HepG2 (cell line): ENCODE data around the gene SLC43A1. TPM values are rescaled to one million over a fixed set of nuclear protein-coding genes. Genes with fewer than 3 reads are reported as not detected.

Source experiments
- ATAC-seq: fragments of 200-7000 bp; cut with Tn5 transposase; 3 replicates; pipeline ENCODE4 v1.9.1; 2020; ENCODE audit warnings: mild to moderate bottlenecking, moderate library complexity
- BruUV-seq: library from RNA; stranded (reverse); fragments of 400-500 nt; replicated peaks from 2 replicates; lab custom pipeline; 2021; lab: Mats Ljungman, UMichigan
- CTCF ChIA-PET: fragments of 300-600 bp; formaldehyde crosslinking; extraction: SDS; loops from one replicate; lab custom pipeline; 2021; ENCODE audit warnings: low total read pairs, inconsistent platforms, low intra/inter-chr PET ratio; lab: Yijun Ruan, JAX
- POLR2A ChIA-PET: fragments of 350-600 bp; sonication (Branson Sonifier 250); formaldehyde crosslinking; loops from one replicate; lab custom pipeline; 2020; ENCODE audit warnings: antibody characterized with exemption, inconsistent platforms; lab: Yijun Ruan, JAX
- DNase-seq: peaks from one replicate; pipeline ENCODE4 v3.0.0-alpha.2; 2015; ENCODE audit warnings: low spot score
- FAIRE-seq: peaks from 3 replicates; lab custom pipeline; 2011; peaks lifted over from hg19 to GRCh38; lab: Jason Lieb, UNC
- H2AFZ ChIP-seq: one replicate; pipeline ENCODE4 v1.6.1; 2011; ENCODE audit warnings: low read length, inconsistent platforms
- H3K27ac ChIP-seq: fragments of 300-600 bp; 3 replicates; pipeline ENCODE4 v1.8.0; 2011; ENCODE audit warnings: mixed run types, mild to moderate bottlenecking, mixed read lengths, low read length, inconsistent platforms; ENCODE audit not compliant: insufficient read depth; ENCODE audit errors: extremely low read length
- H3K27me3 ChIP-seq, 2 experiments: fragments of 200-600 bp in 1 of 2; 2 replicates in 1 of 2; 3 replicates in 1 of 2; pipeline versions ENCODE4 v1.6.0 to v1.8.0; 2011; ENCODE audit warnings: low read length in 2 of 2, mild to moderate bottlenecking in 2 of 2, moderate library complexity in 2 of 2, inconsistent platforms in 1 of 2; ENCODE audit not compliant: insufficient read depth in 2 of 2, control insufficient read depth in 1 of 2
- H3K36me3 ChIP-seq, 2 experiments: fragments of 200-600 bp in 1 of 2; replicated peaks in 1 of 2; 2 replicates in 1 of 2; 3 replicates in 1 of 2; pipeline versions ENCODE4 v1.5.1 to v1.8.0; 2011; ENCODE audit warnings: low read length in 2 of 2, inconsistent platforms in 1 of 2; ENCODE audit not compliant: insufficient read depth in 2 of 2, control insufficient read depth in 1 of 2
- H3K4me1 ChIP-seq: 2 replicates; pipeline ENCODE4 v1.5.1; 2012; ENCODE audit warnings: low read length, inconsistent platforms; ENCODE audit not compliant: insufficient read depth
- H3K4me2 ChIP-seq: 2 replicates; pipeline ENCODE4 v1.6.0; 2011; ENCODE audit warnings: low read depth, low read length, inconsistent platforms
- H3K4me3 ChIP-seq, 3 experiments: fragments of 200-600 bp in 1 of 3; sonication (generic), shearing (Covaris generic) in 1 of 3; replicated peaks in 1 of 3; 2 replicates each; pipeline ENCODE4 v1.5.1; 2011 to 2016; ENCODE audit warnings: low read length in 3 of 3, inconsistent platforms in 2 of 3, low read depth in 2 of 3, mild to moderate bottlenecking in 2 of 3, control low read depth in 1 of 3, mixed read lengths in 1 of 3; ENCODE audit not compliant: insufficient read depth in 1 of 3
- H3K79me2 ChIP-seq: one replicate; pipeline ENCODE4 v1.6.1; 2011; ENCODE audit warnings: low read length, inconsistent platforms; ENCODE audit not compliant: insufficient read depth
- H3K9ac ChIP-seq: 2 replicates; pipeline ENCODE4 v1.6.0; 2011; ENCODE audit warnings: mild to moderate bottlenecking, low read depth, low read length, inconsistent platforms; ENCODE audit not compliant: insufficient read depth
- H3K9me3 ChIP-seq: 2 replicates; pipeline ENCODE4 v1.5.1; 2012; ENCODE audit warnings: mild to moderate bottlenecking, low read length
- H4K20me1 ChIP-seq: 2 replicates; pipeline ENCODE4 v1.6.0; 2011; ENCODE audit warnings: inconsistent platforms, mild to moderate bottlenecking, low read length, moderate library complexity; ENCODE audit not compliant: insufficient read depth
- KDM2A ChIP-seq: sonication (generic); formaldehyde crosslinking; IDR thresholded peaks from 2 replicates; pipeline ENCODE4 v1.4.0; 2020; ENCODE audit warnings: low read depth, missing genetic modification reagents, borderline replicate concordance
- MEIS2 ChIP-seq: sonication (generic); formaldehyde crosslinking; IDR thresholded peaks from 2 replicates; pipeline ENCODE4 v1.9.0; 2021; ENCODE audit warnings: mild to moderate bottlenecking, missing genetic modification reagents
- NR2F6 ChIP-seq, 2 experiments: IDR thresholded peaks; 2 replicates each; pipeline ENCODE4 v1.6.1; 2016; ENCODE audit warnings: antibody characterized with exemption in 1 of 2, mild to moderate bottlenecking in 1 of 2
- RBAK ChIP-seq: sonication (generic); formaldehyde crosslinking; IDR thresholded peaks from 2 replicates; pipeline ENCODE4 v1.5.1; 2020; ENCODE audit warnings: mild to moderate bottlenecking, missing genetic modification reagents
- SMC3 ChIP-seq: IDR thresholded peaks from 2 replicates; pipeline ENCODE4 v1.6.1; 2011; ENCODE audit warnings: low read length, improper control_type of control experiment
- SP5 ChIP-seq: IDR thresholded peaks from 2 replicates; pipeline ENCODE4 v1.6.1; 2016; ENCODE audit warnings: low read depth, borderline replicate concordance
- STAG1 ChIP-seq: sonication (generic); formaldehyde crosslinking; IDR thresholded peaks from 2 replicates; pipeline ENCODE4 v1.4.0; 2020; ENCODE audit warnings: missing genetic modification reagents
- STAT6 ChIP-seq: sonication (generic); formaldehyde crosslinking; IDR thresholded peaks from 2 replicates; pipeline ENCODE4 v1.4.0; 2020; ENCODE audit warnings: missing genetic modification reagents, mild to moderate bottlenecking, borderline replicate concordance
- XRCC5 ChIP-seq: fragments of 200-400 bp; formaldehyde crosslinking; optimal IDR thresholded peaks from 2 replicates; pipeline ENCODE3; 2017; ENCODE audit warnings: mild to moderate bottlenecking, low read length
- ZFP82 ChIP-seq: sonication (generic); formaldehyde crosslinking; IDR thresholded peaks from 2 replicates; pipeline ENCODE4 v1.5.1; 2020; ENCODE audit warnings: mild to moderate bottlenecking, missing genetic modification reagents, borderline replicate concordance
- ZNF225 ChIP-seq: sonication (generic); formaldehyde crosslinking; IDR thresholded peaks from 2 replicates; pipeline ENCODE4 v1.4.0; 2020; ENCODE audit warnings: mild to moderate bottlenecking, missing genetic modification reagents
- ZNF263 ChIP-seq: sonication (generic); formaldehyde crosslinking; IDR thresholded peaks from 2 replicates; pipeline ENCODE4 v1.4.0; 2020; ENCODE audit warnings: missing genetic modification reagents
- ZNF430 ChIP-seq: sonication (generic); formaldehyde crosslinking; IDR thresholded peaks from 2 replicates; pipeline ENCODE4 v1.9.0; 2021; ENCODE audit warnings: mild to moderate bottlenecking, missing genetic modification reagents
- ZNF501 ChIP-seq: sonication (generic); formaldehyde crosslinking; IDR thresholded peaks from 2 replicates; pipeline ENCODE4 v1.5.1; 2020; ENCODE audit warnings: mild to moderate bottlenecking, moderate library complexity, missing genetic modification reagents
- ZNF605 ChIP-seq: sonication (generic); formaldehyde crosslinking; IDR thresholded peaks from 2 replicates; pipeline ENCODE4 v1.8.0; 2022; ENCODE audit warnings: mild to moderate bottlenecking, missing genetic modification reagents
- ZNF746 ChIP-seq: sonication (generic); formaldehyde crosslinking; IDR thresholded peaks from 2 replicates; pipeline ENCODE4 v1.8.0; 2022; ENCODE audit warnings: mild to moderate bottlenecking, missing genetic modification reagents
- WGBS: methylation state at CpG from one replicate; pipeline ENCODE4 v1.1.6; 2017; ENCODE audit warnings: low lambda C conversion rate; 5-methylcytosine and 5-hydroxymethylcytosine counted together
- in situ Hi-C: cut with HindIII; loops from 2 replicates; pipeline ENCODE4 v1.10.0; 2017; ENCODE audit warnings: low pct_unique_long_range_greater_than_20kb; ENCODE audit not compliant: extremely low pct_ligation_motif_present
- intact Hi-C: fragments of 100-400 bp; cut with micrococcal nuclease; formaldehyde crosslinking; loops from one replicate; pipeline ENCODE4 v1.10.0; 2022; ENCODE audit not compliant: unreplicated experiment
- polyA plus RNA-seq, 8 experiments: library from polyadenylated mRNA; depleted of rRNA in 3 of 8; stranded (reverse) in 7 of 8; unstranded in 1 of 8; fragments of >200 nt; fragmentation: Illumina TruSeq in 4 of 8; extraction: Trizol in 4 of 8; gene quantifications; 2 replicates each; pipeline versions ENCODE4 v1.2.1 to v1.2.3, GENCODE V29; 2011 to 2016; ENCODE audit warnings: low read depth in 4 of 8, missing spikeins in 1 of 8, mixed read lengths in 1 of 8; ENCODE audit not compliant: insufficient read depth in 1 of 8
- total RNA-seq, 5 experiments: library from RNA; depleted of rRNA; stranded (reverse); fragments of >200 nt; fragmentation: Illumina TruSeq; extraction: Trizol; gene quantifications; 2 replicates each; pipeline ENCODE4 v1.2.3, GENCODE V29; 2016; ENCODE audit warnings: low read depth in 1 of 5
- TF ChIP-seq, protein P1 (sequence below): sonication (generic); formaldehyde crosslinking; IDR thresholded peaks from 2 replicates; pipeline ENCODE4 v1.5.0; 2020; ENCODE audit warnings: mild to moderate bottlenecking, missing genetic modification reagents, moderate library complexity
- TF ChIP-seq, protein P2 (sequence below): sonication (generic); formaldehyde crosslinking; IDR thresholded peaks from 2 replicates; pipeline ENCODE4 v1.5.0; 2020; ENCODE audit warnings: mild to moderate bottlenecking, missing genetic modification reagents

SLC43A1 gene
- total and polyA plus RNA-seq, 2 of the 13 experiments (the other 11 are each of a cell fraction or from before 2014, with no cell fraction given), result 72.3 to 87.6 TPM

DNA sequence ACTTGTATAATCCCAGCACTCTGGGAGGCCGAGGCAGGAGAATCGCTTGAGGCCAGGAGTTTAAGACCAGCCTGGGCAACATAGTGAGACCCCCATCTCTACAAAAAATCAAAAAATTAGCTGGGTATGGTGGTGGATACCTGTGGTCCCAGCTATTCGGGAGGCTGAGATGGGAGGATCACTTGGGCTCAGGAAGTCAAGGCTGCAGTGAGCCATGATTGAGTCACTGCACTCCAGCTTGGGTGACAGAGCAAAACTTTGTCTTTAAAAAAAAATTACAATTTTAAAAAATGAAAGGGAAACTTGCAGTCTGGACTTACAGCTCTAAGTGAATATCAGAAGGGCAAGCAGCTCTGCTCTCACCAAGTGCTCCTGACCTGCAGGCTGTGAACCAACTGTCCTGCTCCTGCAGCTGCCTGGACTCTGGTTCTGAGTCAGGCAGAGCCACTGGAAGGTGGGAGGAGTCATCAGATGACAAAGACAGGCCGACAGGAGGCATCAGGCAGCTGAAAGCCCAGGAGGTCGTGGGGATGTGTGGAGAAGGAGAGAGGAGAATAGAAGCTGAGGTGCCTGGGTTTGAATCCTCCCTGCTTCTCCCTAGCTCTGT is 31.5 kb upstream of the SLC43A1 start:
- CTCF ChIA-PET, result interaction anchor here (1.1 to 1.4 kb wide), 2 partner anchors 95 to 98 kb away, joined by 3 to 7 read pairs; no protein-coding TSS in a partner anchor
- Histone ChIP-seq H3K4me1 (peaks cover 30% of the 10 kb centered on the region), H3K36me3 (0 out of 5 replicates have a peak, but pooled peaks cover 0 to 8% of the 10 kb centered on the region in 2 experiments), H3K27ac (no peak overlapping the region), H3K79me2 (no peaks in the 10 kb centered on the region), H3K4me3 (no peak overlapping the region), H2AFZ (no peak overlapping the region), H4K20me1 (no peaks in the 10 kb centered on the region), H3K9ac (no peak overlapping the region), H3K9me3 (no peaks in the 10 kb centered on the region), H3K27me3 (peaks cover 0 to 4% of the 10 kb centered on the region in 2 experiments; a peak in 2 of 5 replicates), H3K4me2 (no peak overlapping the region)
- in situ Hi-C loops (no loop called here), intact Hi-C loops (no loop called here)
- POLR2A ChIA-PET, result interaction anchor here (1.0 to 1.3 kb wide), 2 partner anchors 16 to 93 kb away, joined by 3 to 4 read pairs; partner anchors contain the start of gene TIMM10
- peak; percentile 96 for ATAC-seq
- DNase-seq, result peak; percentile 75
- BruUV-seq, result no TSS peak
- peak; percentile 79 for FAIRE-seq
- WGBS, result 45% methylated on average over 5 of the region's 5 CpGs
- TF ChIP-seq ZFP82 (CRISPR knock-in tag), result no peak
- no peak for TF ChIP-seq ZNF225
- no peak for TF ChIP-seq STAT6
- TF ChIP-seq, protein P1, sequence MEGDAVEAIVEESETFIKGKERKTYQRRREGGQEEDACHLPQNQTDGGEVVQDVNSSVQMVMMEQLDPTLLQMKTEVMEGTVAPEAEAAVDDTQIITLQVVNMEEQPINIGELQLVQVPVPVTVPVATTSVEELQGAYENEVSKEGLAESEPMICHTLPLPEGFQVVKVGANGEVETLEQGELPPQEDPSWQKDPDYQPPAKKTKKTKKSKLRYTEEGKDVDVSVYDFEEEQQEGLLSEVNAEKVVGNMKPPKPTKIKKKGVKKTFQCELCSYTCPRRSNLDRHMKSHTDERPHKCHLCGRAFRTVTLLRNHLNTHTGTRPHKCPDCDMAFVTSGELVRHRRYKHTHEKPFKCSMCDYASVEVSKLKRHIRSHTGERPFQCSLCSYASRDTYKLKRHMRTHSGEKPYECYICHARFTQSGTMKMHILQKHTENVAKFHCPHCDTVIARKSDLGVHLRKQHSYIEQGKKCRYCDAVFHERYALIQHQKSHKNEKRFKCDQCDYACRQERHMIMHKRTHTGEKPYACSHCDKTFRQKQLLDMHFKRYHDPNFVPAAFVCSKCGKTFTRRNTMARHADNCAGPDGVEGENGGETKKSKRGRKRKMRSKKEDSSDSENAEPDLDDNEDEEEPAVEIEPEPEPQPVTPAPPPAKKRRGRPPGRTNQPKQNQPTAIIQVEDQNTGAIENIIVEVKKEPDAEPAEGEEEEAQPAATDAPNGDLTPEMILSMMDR, result peak; percentile 68
- TF ChIP-seq XRCC5, result peak; percentile 22
- TF ChIP-seq RBAK (CRISPR knock-in tag), result no peak
- TF ChIP-seq, protein P2, sequence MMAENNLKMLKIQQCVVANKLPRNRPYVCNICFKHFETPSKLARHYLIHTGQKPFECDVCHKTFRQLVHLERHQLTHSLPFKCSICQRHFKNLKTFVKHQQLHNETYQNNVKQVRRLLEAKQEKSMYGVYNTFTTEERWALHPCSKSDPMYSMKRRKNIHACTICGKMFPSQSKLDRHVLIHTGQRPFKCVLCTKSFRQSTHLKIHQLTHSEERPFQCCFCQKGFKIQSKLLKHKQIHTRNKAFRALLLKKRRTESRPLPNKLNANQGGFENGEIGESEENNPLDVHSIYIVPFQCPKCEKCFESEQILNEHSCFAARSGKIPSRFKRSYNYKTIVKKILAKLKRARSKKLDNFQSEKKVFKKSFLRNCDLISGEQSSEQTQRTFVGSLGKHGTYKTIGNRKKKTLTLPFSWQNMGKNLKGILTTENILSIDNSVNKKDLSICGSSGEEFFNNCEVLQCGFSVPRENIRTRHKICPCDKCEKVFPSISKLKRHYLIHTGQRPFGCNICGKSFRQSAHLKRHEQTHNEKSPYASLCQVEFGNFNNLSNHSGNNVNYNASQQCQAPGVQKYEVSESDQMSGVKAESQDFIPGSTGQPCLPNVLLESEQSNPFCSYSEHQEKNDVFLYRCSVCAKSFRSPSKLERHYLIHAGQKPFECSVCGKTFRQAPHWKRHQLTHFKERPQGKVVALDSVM, result peak; percentile 52; the same call in 1 of the 2 replicates
- TF ChIP-seq SP5 (CRISPR knock-in tag), result 0 out of 2 replicates have a peak, but pooled peaks have one; percentile 30
- TF ChIP-seq MEIS2 (CRISPR knock-in tag), result 0 out of 2 replicates have a peak, but pooled peaks have one; percentile 50
- TF ChIP-seq ZNF605 (CRISPR knock-in tag), result 0 out of 2 replicates have a peak, but pooled peaks have one; percentile 47
- peak; percentile 41 for TF ChIP-seq STAG1 (CRISPR knock-in tag)
- peak; percentile 73; the same call in 1 of the 2 replicates for TF ChIP-seq ZNF263 (CRISPR knock-in tag)
- no peak for TF ChIP-seq ZNF746 (CRISPR knock-in tag)
- TF ChIP-seq SMC3, result 0 out of 2 replicates have a peak, but pooled peaks have one; percentile 30
- peak; percentile 27; the same call in 1 of the 2 replicates for TF ChIP-seq ZNF501 (CRISPR knock-in tag)
- TF ChIP-seq ZNF430 (CRISPR knock-in tag), result 0 out of 2 replicates have a peak, but pooled peaks have one; percentile 27
- TF ChIP-seq KDM2A (CRISPR knock-in tag), result peak; percentile 41; the same call in 1 of the 2 replicates
- no peak for TF ChIP-seq NR2F6 (IDR thresholded peaks at IDR 0.05)
- TF ChIP-seq NR2F6 (CRISPR knock-in tag; IDR thresholded peaks at IDR 0.05), result peak; percentile 22; the same call in 1 of the 2 replicates
